Dermis blood vessel endothelial cell (primary cell): ENCODE results near the gene MBNL1. TPM values are rescaled to one million over a fixed set of nuclear protein-coding genes. Genes with fewer than 3 reads are reported as not detected.

Source experiments
- DNase-seq: peaks from one replicate; pipeline ENCODE4 v3.0.0; 2010
- total RNA-seq: library from RNA; depleted of rRNA; stranded (reverse); fragments of >200 nt; gene quantifications from 2 replicates; pipeline ENCODE4 v1.2.3, GENCODE V29; 2014

Gene MBNL1
- total RNA-seq, 1 donor from 2014 or later = 389 TPM

- DNase-seq = no peak
These were observed 189.0 kb downstream of the MBNL1 start for GRCh38 chr3:152457500-152458375.

GRCh38 chr3:152458376-152459117, 189.8 kb downstream of the MBNL1 start:
- DNase-seq = no peak

DNA sequence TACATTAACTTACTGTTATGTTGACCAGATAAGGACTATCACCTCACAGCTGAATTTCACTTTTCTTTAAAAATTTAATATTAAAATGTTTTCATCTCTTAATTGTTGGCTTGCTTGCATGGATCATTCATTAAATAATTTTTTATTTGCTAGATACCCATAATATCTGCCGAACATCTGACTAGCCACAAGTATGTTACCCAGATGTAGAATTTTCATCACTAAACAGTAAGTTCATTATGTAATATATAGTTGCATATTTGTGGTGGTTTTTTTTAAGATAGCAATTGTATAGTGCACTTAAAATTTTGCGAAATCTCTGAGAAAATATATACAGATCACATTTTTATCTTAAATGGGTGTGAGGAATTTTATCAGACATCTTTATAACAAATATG, 190.4 kb downstream of the MBNL1 start:
- no peak for DNase-seq

DNA sequence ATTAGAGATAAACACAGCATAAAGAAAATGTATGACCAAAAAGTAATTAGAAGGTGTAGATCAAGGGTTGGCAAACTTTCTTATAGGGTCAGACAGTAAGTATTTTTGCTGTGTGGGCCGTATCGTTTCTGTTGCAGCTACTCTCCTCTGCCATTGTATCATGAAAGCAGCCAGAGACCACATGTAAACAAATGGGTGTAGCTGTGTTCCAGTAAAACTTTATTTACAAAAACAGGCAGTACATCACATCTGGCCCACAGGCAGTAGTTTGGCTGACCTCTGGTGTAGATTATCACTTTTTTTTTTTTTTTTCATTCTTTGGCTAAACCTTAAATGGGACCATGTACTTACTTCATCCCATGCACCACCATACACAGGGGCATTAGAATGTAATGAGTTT, 190.8 kb downstream of the MBNL1 start:
- DNase-seq = no peak

GRCh38 chr3:152460936-152461335, 192.2 kb downstream of the MBNL1 start:
- peak; percentile 73 for DNase-seq

DNA sequence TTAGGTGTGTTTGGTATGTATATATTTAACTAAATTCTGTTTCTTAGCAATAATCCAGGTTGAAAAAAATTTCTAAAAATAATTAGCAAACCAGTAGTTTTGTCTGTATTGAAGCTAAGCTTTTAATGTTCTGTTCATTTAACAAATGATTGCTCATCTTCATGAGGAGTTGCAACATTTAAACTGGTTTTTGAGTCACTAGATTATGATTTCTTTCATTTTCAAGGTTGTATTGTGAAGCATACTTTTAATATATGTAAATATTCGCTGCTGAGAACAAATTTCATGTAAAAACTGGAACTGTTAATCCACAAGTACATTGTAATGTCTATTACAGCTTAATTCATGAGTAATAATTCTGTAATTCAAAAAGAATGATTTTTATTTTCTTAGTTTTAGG, 192.7 kb downstream of the MBNL1 start:
- DNase-seq = no peak

DNA sequence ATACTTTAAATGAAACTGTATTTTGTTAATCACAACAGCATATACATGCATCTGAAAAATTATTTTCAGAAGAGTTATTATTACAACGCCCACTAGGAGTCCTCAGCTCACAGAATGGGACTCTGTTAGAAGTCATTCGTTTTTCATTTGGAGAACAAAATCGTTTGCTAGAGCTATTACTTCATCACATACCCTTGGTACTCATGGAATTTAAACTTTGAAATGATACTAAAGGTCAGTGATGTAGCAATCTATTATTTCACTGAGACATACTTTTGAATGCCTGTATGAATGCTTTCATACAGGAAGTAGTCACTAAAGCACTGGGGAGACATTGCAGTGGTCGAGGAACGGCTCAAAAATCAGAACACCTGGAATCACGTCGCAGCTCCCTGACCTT, 198.1 kb downstream of the MBNL1 start:
- DNase-seq = peak; percentile 55

DNA sequence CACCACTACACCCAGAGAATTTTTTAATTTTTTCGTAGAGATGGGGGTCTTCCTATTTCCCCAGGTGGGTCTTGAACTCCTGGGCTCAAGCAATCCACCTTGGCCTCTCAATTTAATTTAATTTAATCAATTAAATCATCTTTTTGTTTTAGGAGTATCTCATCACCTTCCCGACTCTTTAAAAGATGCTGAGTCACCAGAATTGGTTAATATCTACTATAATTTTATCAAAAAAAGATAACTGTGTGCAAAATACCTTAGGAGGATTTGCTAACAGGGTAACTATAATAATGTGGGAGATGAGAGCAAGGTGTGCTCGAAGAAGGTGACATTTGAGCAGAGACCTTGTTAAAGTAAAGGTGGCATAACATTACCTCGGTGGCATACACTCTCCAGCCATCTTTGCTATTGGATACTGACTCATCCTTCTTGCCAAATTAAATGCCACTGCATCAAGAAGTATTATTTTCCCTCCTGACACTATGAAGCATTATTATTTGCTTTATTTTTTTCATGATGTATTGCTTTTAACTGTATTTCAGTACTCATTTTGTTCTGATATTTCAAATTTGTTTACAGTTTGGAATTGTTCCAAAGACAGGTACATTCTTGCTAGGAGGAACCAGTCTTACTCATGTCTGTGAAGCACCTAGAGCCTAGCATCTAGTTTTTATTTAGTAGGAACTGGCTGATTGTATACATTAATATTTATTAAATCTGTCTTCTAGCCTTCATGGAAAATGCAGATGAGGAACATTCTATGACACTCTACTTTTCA, 200.7 kb downstream of the MBNL1 start:
- no peak for DNase-seq

DNA sequence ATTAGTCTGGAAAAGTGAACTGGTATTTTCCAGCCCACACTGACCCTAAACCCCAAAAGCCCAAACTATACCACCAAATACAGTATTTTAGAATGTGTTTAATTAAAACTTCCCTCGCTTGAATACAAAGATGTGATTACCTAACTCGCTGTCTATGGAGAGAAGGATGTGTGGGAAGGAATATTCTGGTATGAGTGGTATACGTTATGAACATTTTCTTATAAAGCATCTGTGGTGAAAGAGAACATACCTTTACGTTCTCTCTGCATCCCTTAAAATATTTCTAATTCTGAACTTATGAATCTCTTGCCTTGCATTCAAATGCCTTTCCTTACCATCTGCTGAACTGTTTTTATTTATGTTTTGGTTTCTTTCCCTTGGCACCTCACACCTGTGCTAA, 201.4 kb downstream of the MBNL1 start:
- no peak for DNase-seq

DNA sequence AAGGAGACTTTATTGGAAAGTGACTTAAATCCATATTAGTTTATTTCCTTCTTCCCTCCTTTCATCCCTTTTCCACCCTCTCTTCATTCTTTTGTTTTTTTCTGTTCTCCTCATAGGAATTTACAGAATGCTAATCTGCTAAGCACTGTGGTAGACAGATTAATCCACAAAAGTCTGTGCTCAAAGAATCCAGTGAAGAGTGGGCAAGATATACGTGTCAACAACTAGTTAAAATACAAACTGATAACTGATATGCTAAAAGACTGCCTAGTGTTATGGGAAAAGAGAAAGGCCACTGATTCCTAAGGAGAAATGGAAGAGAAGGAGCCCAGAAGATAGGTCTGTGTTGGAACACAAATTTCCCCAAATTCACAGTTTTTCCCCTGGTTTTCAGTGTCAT, 202.2 kb downstream of the MBNL1 start:
- no peak for DNase-seq

GRCh38 chr3:152471814-152472671, 203.3 kb downstream of the MBNL1 start:
- peak; percentile 81 for DNase-seq

DNA sequence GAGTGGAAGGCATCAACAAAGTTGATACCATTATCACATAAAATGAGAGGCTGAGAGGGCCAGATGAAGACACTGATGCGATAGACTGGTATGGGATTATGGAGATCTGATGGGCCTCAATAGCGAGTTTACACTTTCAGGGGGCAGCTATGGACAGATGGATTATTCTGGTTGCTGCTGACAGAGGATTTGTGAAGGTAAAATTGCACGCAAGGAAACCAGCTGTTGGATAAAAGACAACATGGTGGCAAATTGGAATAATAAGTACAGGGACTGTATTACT, 203.9 kb downstream of the MBNL1 start:
- no peak for DNase-seq

GRCh38 chr3:152474585-152474984, 205.9 kb downstream of the MBNL1 start:
- peak; percentile 78 for DNase-seq

DNA sequence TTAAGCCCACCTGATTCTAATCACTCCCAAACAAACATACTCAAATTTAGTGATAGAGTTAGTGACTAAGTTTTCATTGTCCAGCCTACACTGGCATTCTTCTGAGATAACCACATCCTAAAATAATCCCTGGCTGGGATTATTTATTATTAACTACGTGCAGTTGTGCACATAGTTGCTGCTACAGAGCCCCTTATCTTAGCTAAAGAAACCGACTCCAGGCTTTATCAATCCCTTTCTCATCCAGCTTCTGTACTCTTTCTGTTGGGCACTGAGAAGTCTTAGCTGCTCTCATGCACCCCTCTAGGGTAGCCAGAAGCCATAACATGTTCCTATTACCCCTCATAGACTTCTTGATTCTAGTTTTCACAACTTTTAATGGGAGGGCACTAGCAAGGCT, 208.7 kb downstream of the MBNL1 start:
- DNase-seq = no peak

- no peak for DNase-seq
These were observed 211.7 kb downstream of the MBNL1 start for GRCh38 chr3:152480282-152480953.

DNA sequence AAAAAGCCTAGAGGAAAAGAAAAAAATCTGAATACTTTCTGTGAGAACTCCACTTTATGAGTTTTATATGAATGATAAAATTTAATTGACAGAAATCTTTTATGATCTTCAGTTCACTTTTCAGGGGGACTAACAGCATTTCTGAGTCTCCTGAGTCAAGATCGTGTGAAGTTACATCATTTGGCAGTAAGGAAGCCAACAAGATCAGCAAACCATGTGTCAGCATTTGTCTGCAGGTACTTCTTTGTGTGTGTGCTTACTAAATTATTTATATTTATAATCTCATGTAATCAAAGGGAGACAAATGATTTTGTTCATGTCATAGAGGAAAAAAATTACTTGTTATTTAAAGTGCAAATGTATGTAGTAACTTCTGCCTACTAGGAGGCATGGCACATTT, 217.6 kb downstream of the MBNL1 start:
- DNase-seq = no peak

- DNase-seq = no peak
These were observed 219.7 kb downstream of the MBNL1 start for GRCh38 chr3:152488449-152488848.

DNA sequence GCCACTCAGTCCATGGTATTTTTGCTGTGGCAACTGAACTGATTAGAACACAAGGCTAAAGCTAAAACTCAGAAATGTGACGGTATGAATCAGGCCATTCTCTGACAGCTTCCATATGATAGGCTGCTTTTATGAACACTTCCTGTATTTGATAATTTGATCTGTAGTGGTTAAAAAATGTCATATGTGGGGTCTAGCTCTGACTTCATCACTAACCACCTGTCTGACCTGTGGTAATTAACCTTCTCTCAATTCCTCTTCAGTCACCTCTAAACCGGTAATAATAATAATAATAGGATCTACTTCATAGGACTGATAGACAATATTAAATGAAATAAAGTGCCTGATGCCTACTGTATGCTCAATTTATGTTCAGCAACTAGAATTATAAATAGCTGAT, 223.2 kb downstream of the MBNL1 start:
- DNase-seq = no peak

GRCh38 chr3:152496286-152496685, 227.6 kb downstream of the MBNL1 start:
- peak; percentile 29 for DNase-seq

DNA sequence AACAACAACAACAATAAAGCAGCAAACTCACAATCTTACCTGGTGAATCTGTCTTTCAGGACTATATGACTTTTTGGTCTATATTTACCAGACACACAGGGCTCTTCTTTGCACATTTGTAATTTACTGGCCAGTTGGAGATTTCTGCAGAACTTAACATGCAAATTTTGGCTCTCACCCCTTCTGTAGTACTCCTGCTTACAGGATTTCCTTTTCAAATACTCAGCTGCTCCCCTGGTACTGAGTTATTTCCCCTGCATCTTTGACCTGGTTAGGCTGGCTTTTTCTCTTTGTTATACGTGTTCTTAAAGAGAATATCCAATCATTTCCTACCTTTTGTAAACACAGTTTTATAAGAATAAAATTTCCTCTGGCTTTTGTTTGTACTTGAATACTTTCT, 228.0 kb downstream of the MBNL1 start:
- DNase-seq = peak; percentile 41

DNA sequence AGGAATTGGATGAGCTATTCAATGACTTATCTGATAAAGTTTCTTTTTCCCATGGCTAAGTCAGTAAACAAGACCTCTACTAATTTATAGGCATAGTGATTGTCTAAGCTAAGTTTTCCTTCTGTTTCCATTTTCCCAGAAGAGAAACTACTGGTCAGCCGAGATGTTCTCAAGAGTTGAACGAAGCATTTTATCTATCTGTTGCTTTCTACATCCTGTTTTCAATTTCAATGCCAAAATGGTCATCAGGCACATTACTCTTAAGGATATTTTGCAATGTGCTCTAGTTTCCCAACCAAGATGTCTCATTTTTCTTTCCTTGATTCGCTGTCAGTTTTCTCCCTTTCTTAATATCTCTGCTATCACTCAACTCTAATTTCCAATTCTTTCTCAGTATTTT, 228.7 kb downstream of the MBNL1 start:
- peak; percentile 13 for DNase-seq

DNA sequence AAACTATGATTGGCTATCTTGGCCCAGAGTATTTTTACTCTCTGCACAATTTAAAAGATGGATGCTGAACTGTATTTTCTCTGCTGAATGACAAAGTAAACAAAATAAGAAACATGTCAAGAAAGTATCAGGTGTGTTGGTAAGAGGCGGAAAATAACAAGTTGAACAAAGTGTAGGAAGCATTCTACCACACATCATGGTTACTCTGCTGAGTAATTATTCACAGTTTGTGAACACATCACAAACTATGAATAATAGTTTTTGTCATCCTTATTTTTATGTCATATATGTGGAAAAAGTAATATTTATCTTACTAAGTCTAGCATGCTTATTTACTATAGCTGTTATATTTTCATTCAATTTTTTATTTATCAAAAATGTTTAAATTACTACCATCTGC, 229.2 kb downstream of the MBNL1 start:
- DNase-seq = no peak
